ENCODE measurements around the gene KRTAP23-1. TPM values are rescaled to one million over a fixed set of nuclear protein-coding genes. Genes with fewer than 3 reads are reported as not detected.

Gene KRTAP23-1
- total and polyA plus RNA-seq, 2 donors (not counting 3 experiments of a cell fraction or from before 2014, with no cell fraction given) = not detected

DNA sequence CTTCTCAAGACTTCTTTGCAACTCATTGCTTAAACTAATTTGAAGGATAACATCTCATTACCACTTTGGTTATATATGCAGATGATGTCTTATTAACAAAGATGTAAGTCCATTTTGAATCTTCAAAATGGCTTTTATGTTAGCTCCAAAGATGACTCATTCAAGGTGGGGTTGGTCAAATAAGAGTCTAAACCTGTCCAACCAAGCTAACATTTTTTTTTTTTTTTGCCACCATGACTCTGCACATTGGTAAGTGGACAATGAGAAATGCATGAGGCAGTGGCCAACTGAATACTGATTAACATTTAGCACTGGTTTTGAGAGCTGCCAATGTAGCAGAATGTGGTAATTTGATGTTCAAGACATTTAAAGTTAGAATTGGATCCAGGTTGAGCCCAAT is 10.6 kb downstream of the KRTAP23-1 start:
- CTCF ChIA-PET = no interaction called here
- no peaks in the 10 kb centered on the region for H4K20me1 ChIP-seq (replicated peaks; ENCODE audit: control insufficient read depth, extremely low read depth, insufficient read depth, low read length)
- H3K27me3 ChIP-seq (ENCODE audit: control insufficient read depth in 2 of 2, insufficient read depth in 2 of 2, low read length in 2 of 2) = no peaks in the 10 kb centered on the region
- H3K4me3 ChIP-seq (replicated peaks in 1 of 3; ENCODE audit: insufficient read depth in 1 of 3, low read depth in 1 of 3, low read length in 3 of 3) = no peak overlapping the region
- no peak overlapping the region for H2AFZ ChIP-seq (ENCODE audit: low read depth, low read length)
- no peak overlapping the region for H3K4me2 ChIP-seq (ENCODE audit: insufficient read depth, low read length)
- no peaks in the 10 kb centered on the region for H3K9me1 ChIP-seq (replicated peaks; ENCODE audit: control insufficient read depth, extremely low read depth, insufficient read depth, low read length)
- dilution Hi-C loops (cut with MboI; ENCODE audit: extremely low pct_ligation_motif_present, low sequenced_read_pairs) = no loop called here
- no peaks in the 10 kb centered on the region for H3K4me1 ChIP-seq (ENCODE audit: control insufficient read depth, extremely low read depth, insufficient read depth, low read length)
- H3K9ac ChIP-seq (replicated peaks; ENCODE audit: extremely low read depth, insufficient read depth, low read length) = no peak overlapping the region
- no peak for TF ChIP-seq MYC (IDR thresholded peaks at IDR 0.05; ENCODE audit: low read depth, low read length)
- TF ChIP-seq FOS (IDR thresholded peaks at IDR 0.05; ENCODE audit: borderline replicate concordance, insufficient read depth, low read length) = no peak
- TF ChIP-seq, protein P1, sequence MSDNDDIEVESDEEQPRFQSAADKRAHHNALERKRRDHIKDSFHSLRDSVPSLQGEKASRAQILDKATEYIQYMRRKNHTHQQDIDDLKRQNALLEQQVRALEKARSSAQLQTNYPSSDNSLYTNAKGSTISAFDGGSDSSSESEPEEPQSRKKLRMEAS (IDR thresholded peaks at IDR 0.05; ENCODE audit: insufficient read depth, insufficient read length) = no peak
- TF ChIP-seq POLR2AphosphoS5 (IDR thresholded peaks at IDR 0.05; ENCODE audit: insufficient read depth, low read depth, low read length) = no peak
- TF ChIP-seq POLR2A (IDR thresholded peaks at IDR 0.05; ENCODE audit: low read depth, low read length) = no peak
- no peak for FAIRE-seq
- no peak for DNase-seq (ENCODE audit: low read depth, low spot score)
- H3K9me3 ChIP-seq (replicated peaks; ENCODE audit: control insufficient read depth, insufficient read depth, low read length) = peaks cover 3% of the 10 kb centered on the region
- no peaks in the 10 kb centered on the region for H3K79me2 ChIP-seq (ENCODE audit: control insufficient read depth, insufficient read depth, low read length)
- POLR2A ChIA-PET = no interaction called here
- no TSS peak for BruUV-seq (replicated peaks)
- intact Hi-C loops (cut with micrococcal nuclease) = no loop called here
- no peaks in the 10 kb centered on the region for H3K36me3 ChIP-seq (ENCODE audit: control insufficient read depth in 2 of 2, extremely low read depth in 1 of 2, insufficient read depth in 2 of 2, low read length in 2 of 2)
- no peak overlapping the region for H3K27ac ChIP-seq (ENCODE audit: insufficient read depth, low read depth, low read length)

DNA sequence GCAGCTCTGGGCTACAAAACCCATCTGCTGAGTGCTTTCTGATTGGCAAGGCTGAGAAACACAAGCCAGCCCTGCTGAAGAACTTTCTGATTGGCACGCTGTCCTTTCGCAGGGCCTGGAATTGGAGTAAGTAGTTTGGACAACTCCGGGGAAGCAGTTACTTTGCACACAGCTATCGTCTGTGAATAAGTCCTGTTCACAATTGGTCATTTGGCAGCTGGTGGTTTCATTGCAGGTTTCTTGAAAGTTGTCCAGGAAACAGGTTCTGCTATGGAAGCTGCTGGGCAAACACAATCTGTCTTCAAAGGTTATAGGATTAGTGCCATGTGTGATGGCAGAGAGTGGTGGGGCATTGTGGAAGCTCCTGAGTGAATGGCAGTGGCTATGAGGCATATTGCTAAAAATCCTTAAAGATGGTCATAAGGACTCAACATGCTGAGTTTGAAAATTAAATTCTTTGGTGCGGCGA is 11.1 kb downstream of the KRTAP23-1 start, which contains the start of gene KRTAP27-1:
TSS of gene KRTAP27-1 (minus strand) at position 419 of the 469 bp plus-strand sequence. CDS start at position 393, 26 bp downstream.
- dilution Hi-C loops (cut with MboI; ENCODE audit: extremely low pct_ligation_motif_present, low sequenced_read_pairs) = no loop called here

More for the DNA sequence above, 11.1 kb downstream of the KRTAP23-1 start, which contains the start of gene KRTAP27-1:
- POLR2A ChIA-PET = no interaction called here
- Histone ChIP-seq H3K4me2 (ENCODE audit: insufficient read depth, low read length) (no peak within 1 kb of the TSS), H2AFZ (ENCODE audit: low read depth, low read length) (no peak within 1 kb of the TSS), H3K27me3 (ENCODE audit: control insufficient read depth in 2 of 2, insufficient read depth in 2 of 2, low read length in 2 of 2) (no peaks in the 10 kb centered on the region), H3K4me3 (replicated peaks in 1 of 3; ENCODE audit: insufficient read depth in 1 of 3, low read depth in 1 of 3, low read length in 3 of 3) (no peak within 1 kb of the TSS), H3K36me3 (ENCODE audit: control insufficient read depth in 2 of 2, extremely low read depth in 1 of 2, insufficient read depth in 2 of 2, low read length in 2 of 2) (no peaks in the 10 kb centered on the region), H4K20me1 (replicated peaks; ENCODE audit: control insufficient read depth, extremely low read depth, insufficient read depth, low read length) (no peaks in the 10 kb centered on the region), H3K79me2 (ENCODE audit: control insufficient read depth, insufficient read depth, low read length) (no peaks in the 10 kb centered on the region), H3K9me3 (replicated peaks; ENCODE audit: control insufficient read depth, insufficient read depth, low read length) (peaks cover 3% of the 10 kb centered on the region), H3K9ac (replicated peaks; ENCODE audit: extremely low read depth, insufficient read depth, low read length) (no peak within 1 kb of the TSS), H3K9me1 (replicated peaks; ENCODE audit: control insufficient read depth, extremely low read depth, insufficient read depth, low read length) (no peaks in the 10 kb centered on the region), H3K4me1 (ENCODE audit: control insufficient read depth, extremely low read depth, insufficient read depth, low read length) (no peaks in the 10 kb centered on the region), H3K27ac (ENCODE audit: insufficient read depth, low read depth, low read length) (no peak within 1 kb of the TSS)
- no TSS peak for BruUV-seq (replicated peaks)
- DNase-seq (ENCODE audit: low read depth, low spot score) (no peak), FAIRE-seq (no peak)
- CTCF ChIA-PET = no interaction called here
- intact Hi-C loops (cut with micrococcal nuclease) = no loop called here
- TF ChIP-seq, protein P2, sequence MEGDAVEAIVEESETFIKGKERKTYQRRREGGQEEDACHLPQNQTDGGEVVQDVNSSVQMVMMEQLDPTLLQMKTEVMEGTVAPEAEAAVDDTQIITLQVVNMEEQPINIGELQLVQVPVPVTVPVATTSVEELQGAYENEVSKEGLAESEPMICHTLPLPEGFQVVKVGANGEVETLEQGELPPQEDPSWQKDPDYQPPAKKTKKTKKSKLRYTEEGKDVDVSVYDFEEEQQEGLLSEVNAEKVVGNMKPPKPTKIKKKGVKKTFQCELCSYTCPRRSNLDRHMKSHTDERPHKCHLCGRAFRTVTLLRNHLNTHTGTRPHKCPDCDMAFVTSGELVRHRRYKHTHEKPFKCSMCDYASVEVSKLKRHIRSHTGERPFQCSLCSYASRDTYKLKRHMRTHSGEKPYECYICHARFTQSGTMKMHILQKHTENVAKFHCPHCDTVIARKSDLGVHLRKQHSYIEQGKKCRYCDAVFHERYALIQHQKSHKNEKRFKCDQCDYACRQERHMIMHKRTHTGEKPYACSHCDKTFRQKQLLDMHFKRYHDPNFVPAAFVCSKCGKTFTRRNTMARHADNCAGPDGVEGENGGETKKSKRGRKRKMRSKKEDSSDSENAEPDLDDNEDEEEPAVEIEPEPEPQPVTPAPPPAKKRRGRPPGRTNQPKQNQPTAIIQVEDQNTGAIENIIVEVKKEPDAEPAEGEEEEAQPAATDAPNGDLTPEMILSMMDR (IDR thresholded peaks at IDR 0.05; ENCODE audit: extremely low read depth in 1 of 2, insufficient read depth in 1 of 2, low read depth in 1 of 2, low read length in 2 of 2) = no peak
- no peak for TF ChIP-seq JUN (IDR thresholded peaks at IDR 0.05; ENCODE audit: borderline replicate concordance, insufficient read depth, insufficient read length, low read depth)
- TF ChIP-seq POLR2AphosphoS5 (IDR thresholded peaks at IDR 0.05; ENCODE audit: insufficient read depth, low read depth, low read length) = no peak
- no peak for TF ChIP-seq EZH2 (IDR thresholded peaks at IDR 0.05; ENCODE audit: borderline replicate concordance, low read depth, low read length, severe bottlenecking)
- no peak for TF ChIP-seq FOS (IDR thresholded peaks at IDR 0.05; ENCODE audit: borderline replicate concordance, insufficient read depth, low read length)
- TF ChIP-seq, protein P1 (IDR thresholded peaks at IDR 0.05; ENCODE audit: insufficient read depth, insufficient read length) = no peak
- no peak for TF ChIP-seq GATA2 (IDR thresholded peaks at IDR 0.05; ENCODE audit: insufficient read depth, insufficient read length, low read depth, low read length)
- TF ChIP-seq MYC (IDR thresholded peaks at IDR 0.05; ENCODE audit: low read depth, low read length) = no peak
- TF ChIP-seq POLR2A (IDR thresholded peaks at IDR 0.05; ENCODE audit: low read depth, low read length) = no peak
